Left lung (tissue), 10 donors: ENCODE measurements around the gene RHEX. TPM values are rescaled to one million over a fixed set of nuclear protein-coding genes. Genes with fewer than 3 reads are reported as not detected.

Experiments used
- ATAC-seq: fragments of 200-7000 bp; cut with Tn5 transposase; one replicate; pipeline ENCODE4 v1.9.1; 2020; ENCODE audit warnings: moderate library complexity
- DNase-seq, 4 donors: peaks; one replicate each; pipeline ENCODE4 v3.0.0-alpha.2; 2013 to 2020
- H3K27ac ChIP-seq, 2 donors: fragments of 200-600 bp; sonication (generic) in 1 of 2; one replicate each; pipeline versions ENCODE4 v1.5.0 to v1.8.0; 2020 to 2021
- H3K27me3 ChIP-seq, 2 donors: fragments of 200-600 bp; sonication (generic) in 1 of 2; one replicate each; pipeline versions ENCODE4 v1.5.0 to v1.8.0; 2020 to 2021
- H3K36me3 ChIP-seq, 2 donors: fragments of 200-600 bp; sonication (generic) in 1 of 2; one replicate each; pipeline versions ENCODE4 v1.5.0 to v1.8.0; 2020 to 2021
- H3K4me1 ChIP-seq, 2 donors: fragments of 200-600 bp; one replicate each; pipeline ENCODE4 v1.8.0; 2021
- H3K4me3 ChIP-seq, 2 donors: fragments of 200-600 bp; sonication (generic) in 1 of 2; one replicate each; pipeline versions ENCODE4 v1.5.0 to v1.8.0; 2020 to 2021; ENCODE audit warnings: mild to moderate bottlenecking in 1 of 2
- H3K9me3 ChIP-seq, 2 donors: fragments of 200-600 bp; sonication (generic) in 1 of 2; one replicate each; pipeline versions ENCODE4 v1.5.0 to v1.8.0; 2020 to 2021
- intact Hi-C, 2 donors: fragments of 100-400 bp; cut with DNase I; formaldehyde crosslinking; loops; one replicate each; pipeline versions ENCODE4 v1.11.2 to v1.14.2; 2022
- polyA plus RNA-seq, 6 donors: library from polyadenylated mRNA; unstranded; fragments of 120-200 nt; gene quantifications; one replicate each; pipeline ENCODE4 v1.2.1, GENCODE V29; 2013; ENCODE audit not compliant: insufficient read length in 6 of 6
- total RNA-seq, 2 donors: library from RNA; stranded (reverse); fragmentation: NEBNext Ultra II Directional; extraction: Animal tissue kit (Norgen Biotek cat#: 25700); gene quantifications; one replicate each; pipeline ENCODE4 v1.2.1, GENCODE V29; 2021
- TF ChIP-seq, protein P1 (sequence below), 2 donors: fragments of 200-600 bp; sonication (generic) in 1 of 2; IDR thresholded peaks; one replicate each; pipeline versions ENCODE4 v1.5.0 to v1.8.0; 2021; ENCODE audit warnings: antibody characterized with exemption in 2 of 2
- donor health status: DM: no; HTN: yes; CAD: no.
- donor health status: DM: no; HTN: no; CAD: no.

RHEX gene
- total and polyA plus RNA-seq, 8 donors: 0.18 to 2.4 (median 0.32) TPM; not detected in 1

DNA sequence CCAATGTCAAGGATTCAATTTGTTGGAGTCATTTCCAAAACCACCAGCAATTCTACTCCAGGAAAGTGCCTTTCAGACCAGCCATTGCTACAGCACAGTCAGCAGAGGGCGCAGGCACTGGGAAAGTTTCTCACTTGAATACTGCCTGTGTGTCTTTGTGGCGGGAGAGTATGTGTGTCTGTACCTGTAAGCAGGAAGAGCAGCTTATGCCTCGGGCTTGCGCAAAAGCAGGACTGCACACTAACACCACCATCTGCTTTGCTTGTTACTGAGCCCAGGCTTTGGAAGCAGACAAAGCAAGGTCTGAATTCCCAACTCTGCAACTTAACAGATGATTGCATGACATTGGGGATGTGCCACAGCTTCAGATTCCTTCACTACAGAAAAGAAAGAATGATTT is 22.3 kb upstream of the RHEX start:
- Histone ChIP-seq H3K4me3 (no peak overlapping the region), H3K27me3 (no peaks in the 10 kb centered on the region), H3K36me3 (no peaks in the 10 kb centered on the region), H3K4me1 (peaks cover 0 to 27% of the 10 kb centered on the region in 2 donors), H3K27ac (no peak overlapping the region), H3K9me3 (no peaks in the 10 kb centered on the region)
- peak; percentile 95 for ATAC-seq
- TF ChIP-seq, protein P1, sequence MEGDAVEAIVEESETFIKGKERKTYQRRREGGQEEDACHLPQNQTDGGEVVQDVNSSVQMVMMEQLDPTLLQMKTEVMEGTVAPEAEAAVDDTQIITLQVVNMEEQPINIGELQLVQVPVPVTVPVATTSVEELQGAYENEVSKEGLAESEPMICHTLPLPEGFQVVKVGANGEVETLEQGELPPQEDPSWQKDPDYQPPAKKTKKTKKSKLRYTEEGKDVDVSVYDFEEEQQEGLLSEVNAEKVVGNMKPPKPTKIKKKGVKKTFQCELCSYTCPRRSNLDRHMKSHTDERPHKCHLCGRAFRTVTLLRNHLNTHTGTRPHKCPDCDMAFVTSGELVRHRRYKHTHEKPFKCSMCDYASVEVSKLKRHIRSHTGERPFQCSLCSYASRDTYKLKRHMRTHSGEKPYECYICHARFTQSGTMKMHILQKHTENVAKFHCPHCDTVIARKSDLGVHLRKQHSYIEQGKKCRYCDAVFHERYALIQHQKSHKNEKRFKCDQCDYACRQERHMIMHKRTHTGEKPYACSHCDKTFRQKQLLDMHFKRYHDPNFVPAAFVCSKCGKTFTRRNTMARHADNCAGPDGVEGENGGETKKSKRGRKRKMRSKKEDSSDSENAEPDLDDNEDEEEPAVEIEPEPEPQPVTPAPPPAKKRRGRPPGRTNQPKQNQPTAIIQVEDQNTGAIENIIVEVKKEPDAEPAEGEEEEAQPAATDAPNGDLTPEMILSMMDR (IDR thresholded peaks at IDR 0.05): peak; percentile 60 to 71
- intact Hi-C loops: no loop called here
- peak; percentile 17 to 79 (median 72) for DNase-seq

DNA sequence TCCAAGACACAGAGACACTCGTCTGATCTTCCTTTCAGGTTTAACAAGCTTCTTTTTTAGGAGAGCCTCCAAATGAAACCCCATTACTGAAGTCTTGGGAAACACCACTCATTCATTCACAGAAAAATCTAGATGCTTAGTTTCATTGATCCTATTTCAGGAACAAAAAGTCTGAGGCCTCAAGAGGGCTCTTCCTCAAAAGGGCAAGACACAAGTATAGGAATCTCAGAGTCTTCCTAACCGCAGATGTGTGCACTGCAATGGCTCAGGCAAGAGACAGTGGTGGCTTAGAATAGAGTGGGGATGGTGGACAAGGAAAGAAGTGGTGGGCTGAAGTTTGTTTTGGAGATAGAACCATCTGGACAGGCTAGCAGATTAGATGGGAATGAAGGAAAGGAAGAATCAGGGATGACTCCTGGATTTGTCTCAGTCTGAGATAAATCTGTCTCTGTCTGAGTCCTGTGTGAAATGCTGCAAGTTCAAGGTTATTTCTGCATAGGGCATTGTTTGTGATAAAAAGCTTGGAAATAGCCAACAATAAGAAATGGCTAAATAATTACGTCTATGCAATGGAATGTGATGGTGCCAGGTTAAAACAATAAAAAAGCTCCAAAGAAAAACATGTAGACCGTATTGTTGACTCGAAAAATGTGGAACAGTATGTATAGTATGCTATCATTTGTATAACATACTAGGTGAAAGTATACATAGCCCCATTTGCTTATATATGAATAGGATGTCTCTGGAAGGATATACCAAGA is 20.4 kb upstream of the RHEX start:
- no peaks in the 10 kb centered on the region for H3K9me3 ChIP-seq
- no peak for ATAC-seq
- H3K27ac ChIP-seq: no peak overlapping the region
- no peak overlapping the region for H3K4me3 ChIP-seq
- H3K27me3 ChIP-seq: no peaks in the 10 kb centered on the region
- H3K36me3 ChIP-seq: no peaks in the 10 kb centered on the region
- peaks cover 0 to 27% of the 10 kb centered on the region in 2 donors for H3K4me1 ChIP-seq
- DNase-seq: no peak
- TF ChIP-seq, protein P1 (IDR thresholded peaks at IDR 0.05): no peak
- intact Hi-C loops: no loop called here

DNA sequence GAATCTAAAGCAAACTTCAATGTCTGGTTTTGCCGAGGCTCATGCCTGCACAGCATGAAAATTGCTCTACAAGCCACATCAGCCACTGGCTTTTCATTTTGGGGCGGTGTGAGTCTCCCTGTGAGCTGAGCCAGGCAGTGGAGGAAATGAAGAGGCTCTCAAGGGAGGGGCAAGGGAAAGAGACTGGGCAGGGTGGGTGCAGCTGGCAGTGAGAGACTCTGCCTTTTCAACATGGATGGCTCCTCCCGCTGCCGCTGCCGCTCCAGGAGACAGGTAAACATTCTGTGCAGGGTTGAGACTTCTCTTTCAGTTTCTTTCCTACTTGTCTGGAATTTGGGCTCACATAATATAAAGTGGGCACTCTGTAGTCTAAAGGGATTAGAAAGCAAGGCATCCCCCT is 17.9 kb upstream of the RHEX start:
- no peaks in the 10 kb centered on the region for H3K9me3 ChIP-seq
- H3K27me3 ChIP-seq: peaks cover 0 to 5% of the 10 kb centered on the region in 2 donors
- no peak overlapping the region for H3K4me3 ChIP-seq
- DNase-seq (peak in 1 of 4 donors; percentile 49), ATAC-seq (peak; percentile 58)
- intact Hi-C loops: no loop called here
- peak overlapping the region in 1 of 2 donors; percentile 41 for H3K27ac ChIP-seq
- H3K4me1 ChIP-seq: peaks cover 0 to 17% of the 10 kb centered on the region in 2 donors
- TF ChIP-seq, protein P1 (IDR thresholded peaks at IDR 0.05): no peak
- H3K36me3 ChIP-seq: no peaks in the 10 kb centered on the region

DNA sequence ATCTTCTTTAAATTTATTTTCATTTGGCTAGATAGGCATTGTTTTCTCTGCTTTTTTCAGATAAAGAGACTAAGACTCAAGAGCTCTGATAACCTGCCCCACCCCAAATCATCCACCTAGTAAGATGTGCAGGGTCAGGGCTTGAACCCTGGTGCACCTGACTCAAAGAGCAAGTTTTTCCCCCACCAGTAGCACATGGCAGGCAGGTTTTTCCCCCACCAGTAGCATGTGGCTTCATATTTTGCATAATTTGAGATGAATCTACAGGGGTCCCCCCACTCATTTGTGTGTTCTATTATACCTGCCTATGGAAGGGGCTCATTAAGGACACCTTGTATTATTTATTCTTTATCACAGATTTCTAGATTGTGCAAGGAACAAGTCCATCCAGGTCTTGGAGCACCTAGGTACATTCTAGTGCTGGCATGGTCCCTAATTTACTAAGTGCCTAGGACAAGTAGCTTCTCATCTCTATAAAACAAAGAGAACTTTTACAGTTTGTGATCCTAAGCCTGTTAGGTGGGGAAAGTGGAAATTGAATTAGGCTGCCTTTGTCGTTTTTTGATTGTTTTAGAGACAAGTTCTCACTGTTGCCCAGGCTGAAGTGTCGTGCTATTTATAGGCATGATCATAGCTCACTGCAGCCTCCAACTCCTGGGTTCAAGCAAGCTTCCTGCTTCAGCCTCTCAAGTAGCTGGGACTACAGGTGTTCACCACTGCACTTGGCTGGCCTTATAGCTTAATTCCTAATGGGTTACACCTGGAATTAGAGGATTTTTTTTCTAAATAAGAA is 16.1 kb upstream of the RHEX start:
- H3K27me3 ChIP-seq: peaks cover 0 to 5% of the 10 kb centered on the region in 2 donors
- TF ChIP-seq, protein P1 (IDR thresholded peaks at IDR 0.05): no peak
- no peak overlapping the region for H3K4me3 ChIP-seq
- DNase-seq: no peak
- H3K36me3 ChIP-seq: no peaks in the 10 kb centered on the region
- H3K27ac ChIP-seq: no peak overlapping the region
- H3K4me1 ChIP-seq: peaks cover 0 to 8% of the 10 kb centered on the region in 2 donors
- peak; percentile 66 for ATAC-seq
- no peaks in the 10 kb centered on the region for H3K9me3 ChIP-seq
- intact Hi-C loops: no loop called here

DNA sequence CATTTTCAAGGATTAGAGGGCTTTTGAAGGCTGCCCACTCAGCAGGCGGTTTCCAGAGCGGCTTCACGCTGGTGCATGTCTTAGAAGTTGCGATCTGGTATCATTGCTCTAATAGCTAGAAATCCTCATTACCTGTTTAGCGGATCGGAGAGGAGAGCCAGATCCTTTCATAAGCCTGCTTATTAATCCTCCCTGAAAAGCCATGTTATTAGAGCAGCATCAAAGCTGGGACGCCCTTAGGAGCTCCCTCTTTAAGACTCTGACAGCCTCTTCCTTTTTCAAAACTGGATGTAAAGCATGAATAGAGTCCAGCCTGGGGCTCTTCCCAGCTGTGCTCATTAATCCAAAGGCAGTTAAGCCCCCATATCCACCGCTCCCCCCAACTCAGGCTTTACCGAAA is 15.4 kb upstream of the RHEX start:
- peaks cover 0 to 5% of the 10 kb centered on the region in 2 donors for H3K27me3 ChIP-seq
- no peaks in the 10 kb centered on the region for H3K9me3 ChIP-seq
- DNase-seq (no peak), ATAC-seq (no peak)
- no peak overlapping the region for H3K27ac ChIP-seq
- H3K4me1 ChIP-seq: peaks cover 0 to 8% of the 10 kb centered on the region in 2 donors
- TF ChIP-seq, protein P1 (IDR thresholded peaks at IDR 0.05): no peak
- no peak overlapping the region for H3K4me3 ChIP-seq
- intact Hi-C loops: no loop called here
- H3K36me3 ChIP-seq: no peaks in the 10 kb centered on the region
